ENCODE data around the gene CALHM5. TPM values are rescaled to one million over a fixed set of nuclear protein-coding genes. Genes with fewer than 3 reads are reported as not detected.
A peak's percentile ranks its signal among the peaks of the same experiment; 100 is the strongest.

CALHM5 gene
- total and polyA plus RNA-seq, 10 of the 15 experiments (the other 5 are each of a cell fraction or from before 2014, with no cell fraction given): not detected

DNA sequence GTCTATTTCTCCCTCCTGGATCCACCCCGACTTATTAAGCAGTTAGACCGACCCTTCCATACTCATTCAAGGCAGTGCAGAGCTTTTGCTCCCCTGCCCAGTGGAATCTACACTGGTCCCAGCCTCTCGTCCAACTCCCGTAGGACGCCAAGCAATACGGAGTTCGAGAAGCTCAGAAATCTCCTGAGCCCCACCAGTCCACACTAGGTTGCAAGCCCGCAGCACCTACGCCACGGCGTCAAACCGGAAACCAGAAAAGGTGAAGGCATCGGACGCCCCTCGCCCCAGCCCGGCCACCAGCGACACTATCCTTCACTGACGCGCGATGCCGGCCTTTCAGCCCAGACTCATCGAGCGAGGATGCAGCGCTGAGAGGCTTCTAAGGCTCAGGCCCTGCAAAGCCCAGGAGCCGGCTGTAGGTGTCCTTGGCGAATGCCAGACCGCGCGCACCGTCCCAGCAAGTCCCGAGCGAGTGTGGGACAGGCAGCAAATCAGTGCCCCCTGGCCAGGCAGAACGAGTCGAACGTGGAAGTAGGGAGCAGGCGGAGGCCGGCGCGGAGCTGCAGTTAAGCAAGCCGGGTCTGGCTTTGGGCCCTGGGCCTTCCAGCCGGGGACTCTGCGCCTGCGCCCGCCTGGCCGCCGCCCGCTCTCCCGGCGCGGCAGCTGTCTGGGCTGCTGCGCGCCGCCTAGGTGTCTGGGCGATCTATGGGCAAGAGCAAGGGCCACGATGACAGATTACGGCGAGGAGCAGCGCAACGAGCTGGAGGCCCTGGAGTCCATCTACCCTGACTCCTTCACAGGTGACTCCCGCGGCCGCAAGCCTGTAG, 59.6 kb downstream of the CALHM5 start, which contains the start of gene RWDD1 (continued):
- no peak for TF ChIP-seq CHD1 (IDR thresholded peaks at IDR 0.05; ENCODE audit: low read depth, low read length)
- peak; percentile 19; the same call in 1 of the 2 replicates for TF ChIP-seq BCL11A (IDR thresholded peaks at IDR 0.05; ENCODE audit: low read depth, low read length)
- TF ChIP-seq CBX5 (IDR thresholded peaks at IDR 0.05; ENCODE audit: low read depth): peak; percentile 19; the same call in 1 of the 2 replicates
- no peak for TF ChIP-seq SREBF2 (IDR thresholded peaks at IDR 0.05; ENCODE audit: low read length)
- TF ChIP-seq NBN (IDR thresholded peaks at IDR 0.05): peak; percentile 95; the same call in 1 of the 2 replicates
- peak; percentile 57; the same call in 1 of the 2 replicates for TF ChIP-seq ATF7 (IDR thresholded peaks at IDR 0.05; ENCODE audit: low read depth)
- TF ChIP-seq MTA2 (IDR thresholded peaks at IDR 0.05; ENCODE audit: low read depth): no peak; the same call in 1 of the 2 replicates
- TF ChIP-seq, protein P1, sequence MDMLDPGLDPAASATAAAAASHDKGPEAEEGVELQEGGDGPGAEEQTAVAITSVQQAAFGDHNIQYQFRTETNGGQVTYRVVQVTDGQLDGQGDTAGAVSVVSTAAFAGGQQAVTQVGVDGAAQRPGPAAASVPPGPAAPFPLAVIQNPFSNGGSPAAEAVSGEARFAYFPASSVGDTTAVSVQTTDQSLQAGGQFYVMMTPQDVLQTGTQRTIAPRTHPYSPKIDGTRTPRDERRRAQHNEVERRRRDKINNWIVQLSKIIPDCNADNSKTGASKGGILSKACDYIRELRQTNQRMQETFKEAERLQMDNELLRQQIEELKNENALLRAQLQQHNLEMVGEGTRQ (IDR thresholded peaks at IDR 0.05; ENCODE audit: borderline replicate concordance, low read depth, low read length): no peak

DNA sequence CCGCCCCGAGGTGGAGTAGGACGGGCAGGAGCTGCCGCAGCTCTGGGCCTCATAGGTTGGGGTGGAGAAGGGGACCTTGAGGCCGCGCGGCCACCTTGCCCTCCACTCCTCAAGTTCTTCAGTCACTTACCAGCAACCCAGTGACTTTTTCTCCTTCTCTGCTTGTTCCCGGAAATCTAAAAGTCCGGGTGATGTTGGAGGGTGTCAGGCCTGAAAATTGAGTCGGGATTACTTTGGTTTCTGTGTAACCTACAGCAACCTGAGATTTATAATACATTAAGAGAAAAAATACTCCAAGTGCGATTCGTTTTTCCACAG, 60.2 kb downstream of the CALHM5 start:
- POLR2A ChIA-PET: interaction anchor here (0.7 to 1.7 kb wide), 8 partner anchors 11 to 471 kb away, joined by 3 to 11 read pairs (median 4); partner anchors contain the start of genes DSE, NT5DC1 and ZUP1
- DNase-seq (ENCODE audit: low read depth, low spot score) (no peak), ATAC-seq (no peak), FAIRE-seq (no peak)
- Histone ChIP-seq H3K79me2 (ENCODE audit: control insufficient read depth, insufficient read depth, low read length) (peaks cover 41% of the 10 kb centered on the region), H4K20me1 (ENCODE audit: control insufficient read depth, insufficient read depth) (no peaks in the 10 kb centered on the region), H3K27ac (ENCODE audit: control insufficient read depth, insufficient read depth) (peak overlapping the region; percentile 81), H3K4me2 (ENCODE audit: control insufficient read depth, insufficient read depth) (peak overlapping the region; percentile 32; the same call in 1 of the 2 replicates), H3K4me3 (peak overlapping the region; percentile 88), H3K27me3 (replicated peaks in 1 of 2; ENCODE audit: control insufficient read depth in 2 of 2, insufficient read depth in 2 of 2, low read length in 1 of 2) (no peaks in the 10 kb centered on the region), H2AFZ (ENCODE audit: control insufficient read depth, low read depth, low read length) (peak overlapping the region; percentile 88), H3K9me3 (replicated peaks; ENCODE audit: control insufficient read depth, insufficient read depth, low read length) (no peaks in the 10 kb centered on the region), H3K4me1 (ENCODE audit: control insufficient read depth, insufficient read depth, low read length) (peaks cover 5% of the 10 kb centered on the region; the same call in 1 of the 2 replicates), H3K9ac (ENCODE audit: control insufficient read depth, insufficient read depth, low read length) (peak overlapping the region; percentile 95), H3K36me3 (ENCODE audit: control insufficient read depth in 2 of 2, insufficient read depth in 2 of 2, low read length in 1 of 2) (0 out of 4 replicates have a peak, but pooled peaks cover 0 to 3% of the 10 kb centered on the region in 2 experiments)
- 1% methylated on average over 12 of the region's 12 CpGs for WGBS (ENCODE audit: insufficient coverage, insufficient replicate concordance, low lambda C conversion rate, missing lambda C conversion rate)
- CTCF ChIA-PET: interaction anchor here (0.7 to 3.5 kb wide), 14 partner anchors 9 to 355 kb away, joined by 3 to 17 read pairs (median 5); partner anchors contain the start of gene TSPYL4
- in situ Hi-C loops (cut with MboI) (no loop called here), intact Hi-C loops (cut with micrococcal nuclease; ENCODE audit: unreplicated experiment) (loop anchor here (2.0 to 5.0 kb wide), 2 partner anchors 109 to 294 kb away; partner anchors contain the start of genes KPNA5 and TSPYL1)
- RAD21 ChIA-PET (ENCODE audit: unreplicated experiment): interaction anchor here (0.9 to 2.4 kb wide), 5 partner anchors 11 to 301 kb away, joined by 3 to 7 read pairs (median 3); partner anchors contain the start of gene TSPYL1
- TSS peak; percentile 61 for BruUV-seq (replicated peaks)
- SMC1A ChIA-PET (ENCODE audit: uncharacterized antibody, unreplicated experiment): interaction anchor here (1.2 to 3.4 kb wide), 6 partner anchors 8 to 292 kb away, joined by 3 to 18 read pairs (median 7); partner anchors contain the start of gene TSPYL1
- TF ChIP-seq, protein P2, sequence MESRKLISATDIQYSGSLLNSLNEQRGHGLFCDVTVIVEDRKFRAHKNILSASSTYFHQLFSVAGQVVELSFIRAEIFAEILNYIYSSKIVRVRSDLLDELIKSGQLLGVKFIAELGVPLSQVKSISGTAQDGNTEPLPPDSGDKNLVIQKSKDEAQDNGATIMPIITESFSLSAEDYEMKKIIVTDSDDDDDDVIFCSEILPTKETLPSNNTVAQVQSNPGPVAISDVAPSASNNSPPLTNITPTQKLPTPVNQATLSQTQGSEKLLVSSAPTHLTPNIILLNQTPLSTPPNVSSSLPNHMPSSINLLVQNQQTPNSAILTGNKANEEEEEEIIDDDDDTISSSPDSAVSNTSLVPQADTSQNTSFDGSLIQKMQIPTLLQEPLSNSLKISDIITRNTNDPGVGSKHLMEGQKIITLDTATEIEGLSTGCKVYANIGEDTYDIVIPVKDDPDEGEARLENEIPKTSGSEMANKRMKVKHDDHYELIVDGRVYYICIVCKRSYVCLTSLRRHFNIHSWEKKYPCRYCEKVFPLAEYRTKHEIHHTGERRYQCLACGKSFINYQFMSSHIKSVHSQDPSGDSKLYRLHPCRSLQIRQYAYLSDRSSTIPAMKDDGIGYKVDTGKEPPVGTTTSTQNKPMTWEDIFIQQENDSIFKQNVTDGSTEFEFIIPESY (IDR thresholded peaks at IDR 0.05): no peak
- TF ChIP-seq, protein P3, sequence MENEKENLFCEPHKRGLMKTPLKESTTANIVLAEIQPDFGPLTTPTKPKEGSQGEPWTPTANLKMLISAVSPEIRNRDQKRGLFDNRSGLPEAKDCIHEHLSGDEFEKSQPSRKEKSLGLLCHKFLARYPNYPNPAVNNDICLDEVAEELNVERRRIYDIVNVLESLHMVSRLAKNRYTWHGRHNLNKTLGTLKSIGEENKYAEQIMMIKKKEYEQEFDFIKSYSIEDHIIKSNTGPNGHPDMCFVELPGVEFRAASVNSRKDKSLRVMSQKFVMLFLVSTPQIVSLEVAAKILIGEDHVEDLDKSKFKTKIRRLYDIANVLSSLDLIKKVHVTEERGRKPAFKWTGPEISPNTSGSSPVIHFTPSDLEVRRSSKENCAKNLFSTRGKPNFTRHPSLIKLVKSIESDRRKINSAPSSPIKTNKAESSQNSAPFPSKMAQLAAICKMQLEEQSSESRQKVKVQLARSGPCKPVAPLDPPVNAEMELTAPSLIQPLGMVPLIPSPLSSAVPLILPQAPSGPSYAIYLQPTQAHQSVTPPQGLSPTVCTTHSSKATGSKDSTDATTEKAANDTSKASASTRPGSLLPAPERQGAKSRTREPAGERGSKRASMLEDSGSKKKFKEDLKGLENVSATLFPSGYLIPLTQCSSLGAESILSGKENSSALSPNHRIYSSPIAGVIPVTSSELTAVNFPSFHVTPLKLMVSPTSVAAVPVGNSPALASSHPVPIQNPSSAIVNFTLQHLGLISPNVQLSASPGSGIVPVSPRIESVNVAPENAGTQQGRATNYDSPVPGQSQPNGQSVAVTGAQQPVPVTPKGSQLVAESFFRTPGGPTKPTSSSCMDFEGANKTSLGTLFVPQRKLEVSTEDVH (IDR thresholded peaks at IDR 0.05; ENCODE audit: low read depth, partially characterized antibody): no peak
- TF ChIP-seq ETV6 (conservative IDR thresholded peaks at IDR 0.05 in 1 of 2, IDR thresholded peaks at IDR 0.05 in 1 of 2; ENCODE audit: borderline replicate concordance in 1 of 2, low read depth in 1 of 2) (no peak), JUNB (IDR thresholded peaks at IDR 0.05) (no peak)
